Lung (tissue), 12 donors: ENCODE measurements around the gene PTCH2. TPM values are rescaled to one million over a fixed set of nuclear protein-coding genes. Genes with fewer than 3 reads are reported as not detected.

Experiments used
- ATAC-seq: fragments of 200-7000 bp; cut with Tn5 transposase; one replicate; pipeline ENCODE4 v1.9.1; 2020; ENCODE audit warnings: moderate number of reproducible peaks; ENCODE audit not compliant: insufficient read depth, low FRiP score
- DNase-seq, 3 donors: peaks; one replicate each; pipeline ENCODE4 v3.0.0-alpha.2; 2013 to 2017
- H3K27ac ChIP-seq, 2 donors: one replicate each; pipeline ENCODE4 v1.5.1; 2013; ENCODE audit warnings: mild to moderate bottlenecking in 2 of 2, moderate library complexity in 2 of 2, control low read depth in 1 of 2, inconsistent platforms in 1 of 2, low read depth in 1 of 2, low read length in 1 of 2
- H3K27me3 ChIP-seq, 3 donors: one replicate each; pipeline ENCODE4 v1.5.1; 2013; ENCODE audit warnings: low read length in 2 of 3; ENCODE audit not compliant: control insufficient read depth in 3 of 3, insufficient read depth in 3 of 3
- H3K36me3 ChIP-seq, 4 donors: one replicate each; pipeline ENCODE4 v1.5.1; 2013; ENCODE audit warnings: low read length in 4 of 4, mild to moderate bottlenecking in 1 of 4, moderate library complexity in 1 of 4; ENCODE audit not compliant: control insufficient read depth in 4 of 4, insufficient read depth in 4 of 4
- H3K4me1 ChIP-seq, 5 donors: one replicate each; pipeline ENCODE4 v1.5.1; 2013; ENCODE audit warnings: low read length in 5 of 5, mild to moderate bottlenecking in 2 of 5, moderate library complexity in 1 of 5; ENCODE audit not compliant: control insufficient read depth in 5 of 5, insufficient read depth in 5 of 5
- H3K4me3 ChIP-seq: one replicate; pipeline ENCODE4 v1.5.1; 2013; ENCODE audit warnings: mild to moderate bottlenecking, control low read depth, moderate library complexity
- H3K9ac ChIP-seq, 2 donors: one replicate each; pipeline ENCODE4 v1.5.1; 2013; ENCODE audit warnings: low read length in 2 of 2, control low read depth in 1 of 2; ENCODE audit not compliant: insufficient read depth in 1 of 2
- H3K9me3 ChIP-seq, 4 donors: one replicate each; pipeline ENCODE4 v1.5.1; 2013; ENCODE audit warnings: low read length in 3 of 4, mild to moderate bottlenecking in 1 of 4, moderate library complexity in 1 of 4; ENCODE audit not compliant: control insufficient read depth in 4 of 4, insufficient read depth in 3 of 4
- CTCF ChIP-seq: IDR thresholded peaks from 2 replicates; pipeline ENCODE4 v1.5.1; 2012; ENCODE audit warnings: mild to moderate bottlenecking; ENCODE audit errors: control extremely low read depth, extremely low read depth
- WGBS, 2 donors: extraction: QIAGEN DNeasy Blood & Tissue Kit; methylation state at CpG; one replicate each; pipeline ENCODE4 v1.1.7; 2013; 5-methylcytosine and 5-hydroxymethylcytosine counted together
- polyA plus RNA-seq, 2 donors: library from polyadenylated mRNA; stranded (reverse); fragments of 200-250 nt; gene quantifications; one replicate each; pipeline ENCODE4 v1.2.1, GENCODE V29; 2013
- total RNA-seq, 2 donors: library from RNA; depleted of rRNA in 1 of 2; stranded (reverse); fragments of >200 nt in 1 of 2; gene quantifications; one replicate each; pipeline ENCODE4 v1.2.1, GENCODE V29; 2014 to 2021
- donor health status: control.
- donor health status: control.
- donor health status: Bipolar disorder and iron deficiency.
- donor health status: healthy.
- donor health status: DM: yes; HTN: yes; CAD: no.

The PTCH2 gene
- total and polyA plus RNA-seq, 4 donors = 0.37 to 1.7 (median 0.66) TPM

DNA sequence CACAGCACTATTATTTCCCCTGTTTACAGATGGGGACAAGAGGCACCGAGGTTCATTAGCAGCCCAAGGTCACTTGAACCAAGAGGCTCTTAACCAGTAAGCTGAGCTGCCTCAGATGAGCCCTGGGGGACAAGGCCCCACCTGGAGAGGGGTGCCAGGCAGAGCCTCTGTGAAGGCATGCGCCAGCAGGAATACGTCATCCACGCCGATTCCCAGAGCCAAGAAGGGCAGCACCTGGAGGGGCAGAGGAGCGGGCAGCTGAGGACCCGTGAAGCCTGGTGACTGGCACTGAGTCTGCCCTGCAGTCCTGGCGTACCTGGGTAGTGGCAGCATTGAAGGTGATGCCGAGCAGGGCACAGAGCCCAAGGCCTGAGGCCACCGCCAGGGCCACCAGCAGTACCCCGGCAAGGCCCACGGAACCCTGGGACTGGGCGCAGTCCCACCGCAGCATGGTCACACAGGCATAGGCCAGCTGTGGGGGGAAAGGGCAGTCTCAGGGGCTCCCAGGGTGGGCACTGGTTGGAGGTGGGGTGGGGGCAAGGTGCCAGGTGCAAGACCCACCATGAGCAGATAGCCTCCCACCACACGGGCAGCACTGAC is 14.1 kb downstream of the PTCH2 start:
- Histone ChIP-seq H3K4me1 (peaks cover 0 to 10% (median 0%) of the 10 kb centered on the region in 5 donors), H3K9ac (no peak overlapping the region)
- WGBS, 2 donors = 94 to 97% methylated on average over 15 of the region's 15 CpGs

DNA sequence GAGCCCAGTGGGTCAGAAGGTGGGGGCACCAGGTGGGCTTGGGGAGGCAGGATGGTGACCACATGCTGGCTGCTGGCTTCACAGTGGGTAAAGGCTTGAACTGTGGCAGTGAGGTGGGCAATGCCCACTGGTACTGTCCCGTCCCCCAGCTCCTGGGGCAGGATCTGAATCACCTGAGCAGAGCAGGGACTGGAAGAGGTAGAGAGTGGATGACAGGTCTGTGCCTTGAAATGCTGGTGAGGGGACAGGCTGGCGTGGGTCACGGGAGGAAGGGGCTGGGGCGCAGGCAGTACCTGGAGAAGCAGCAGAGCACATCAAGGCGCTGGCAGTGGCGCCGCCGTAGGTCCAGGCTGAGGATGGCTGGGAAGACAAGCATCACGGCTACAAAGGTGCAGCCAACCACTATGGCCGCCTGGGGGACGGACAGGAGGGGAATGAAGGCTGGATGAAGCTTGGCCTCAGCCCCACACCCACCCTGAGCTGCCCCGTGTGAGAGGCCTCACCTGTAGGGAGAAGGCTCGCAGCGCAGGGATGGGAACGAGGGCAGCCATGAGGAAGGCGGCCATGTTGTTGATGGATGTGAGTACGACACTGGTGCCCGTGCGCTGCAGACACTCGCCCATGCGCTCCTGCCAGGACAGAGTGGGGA is 14.9 kb downstream of the PTCH2 start:
- Histone ChIP-seq H3K27me3 (no peaks in the 10 kb centered on the region), H3K36me3 (peaks cover 0 to 16% (median 3%) of the 10 kb centered on the region in 4 donors), H3K9ac (no peak overlapping the region), H3K27ac (no peak overlapping the region), H3K9me3 (no peaks in the 10 kb centered on the region), H3K4me3 (no peak overlapping the region), H3K4me1 (peaks cover 0 to 10% (median 0%) of the 10 kb centered on the region in 5 donors)
- TF ChIP-seq CTCF = no peak
- ATAC-seq (no peak), DNase-seq (no peak)
- 97% methylated on average over 21 of the region's 21 CpGs for WGBS, 2 donors

More for the DNA sequence above, 14.1 kb downstream of the PTCH2 start:
- Histone ChIP-seq H3K36me3 (peaks cover 0 to 16% (median 3%) of the 10 kb centered on the region in 4 donors), H3K9me3 (no peaks in the 10 kb centered on the region), H3K4me3 (no peak overlapping the region), H3K27me3 (no peaks in the 10 kb centered on the region), H3K27ac (no peak overlapping the region)
- TF ChIP-seq CTCF = no peak
- DNase-seq (no peak), ATAC-seq (no peak)

GRCh38 chr1:44827197-44828002 is 15.7 kb downstream of the PTCH2 start:
- peaks cover 0 to 16% (median 3%) of the 10 kb centered on the region in 4 donors for H3K36me3 ChIP-seq
- no peak overlapping the region for H3K9ac ChIP-seq
- peaks cover 0 to 10% (median 0%) of the 10 kb centered on the region in 5 donors for H3K4me1 ChIP-seq
- no peak overlapping the region for H3K4me3 ChIP-seq
- no peaks in the 10 kb centered on the region for H3K27me3 ChIP-seq
- WGBS, 2 donors = 91% methylated on average over 28 of the region's 28 CpGs
- no peaks in the 10 kb centered on the region for H3K9me3 ChIP-seq
- DNase-seq (no peak), ATAC-seq (no peak)
- TF ChIP-seq CTCF = no peak
- no peak overlapping the region for H3K27ac ChIP-seq
